GM12878 (cell line): ENCODE data around the gene OGA. TPM values are rescaled to one million over a fixed set of nuclear protein-coding genes. Genes with fewer than 3 reads are reported as not detected.

ENCODE experiments used
- CHD4 ChIP-seq: fragments of 200-600 bp; sonication (generic); IDR thresholded peaks from 2 replicates; pipeline ENCODE4 v1.6.1; 2016; ENCODE audit warnings: mild to moderate bottlenecking
- HDAC2 ChIP-seq: fragments of 200-600 bp; sonication (generic); IDR thresholded peaks from 2 replicates; pipeline ENCODE4 v1.6.1; 2017
- IKZF2 ChIP-seq, 2 experiments: fragments of 450-650 bp; IDR thresholded peaks; 2 replicates each; pipeline ENCODE4 v1.6.1; 2017; ENCODE audit warnings: mild to moderate bottlenecking in 2 of 2, moderate library complexity in 2 of 2
- KLF5 ChIP-seq: fragments of 450-650 bp; IDR thresholded peaks from 2 replicates; pipeline ENCODE4 v1.6.1; 2014; ENCODE audit warnings: mild to moderate bottlenecking; ENCODE audit not compliant: partially characterized antibody
- MTA2 ChIP-seq: fragments of 450-650 bp; IDR thresholded peaks from 2 replicates; pipeline ENCODE4 v1.6.1; 2016; ENCODE audit warnings: low read depth, mild to moderate bottlenecking, moderate library complexity
- NFXL1 ChIP-seq: fragments of 450-650 bp; IDR thresholded peaks from 2 replicates; pipeline ENCODE4 v1.6.1; 2017; ENCODE audit warnings: antibody characterized with exemption, mild to moderate bottlenecking, borderline replicate concordance
- NR2C1 ChIP-seq: fragments of 450-650 bp; IDR thresholded peaks from 2 replicates; pipeline ENCODE4 v1.6.1; 2017; ENCODE audit warnings: antibody characterized with exemption, mild to moderate bottlenecking, moderate library complexity
- NR2C2 ChIP-seq: IDR thresholded peaks from 2 replicates; pipeline ENCODE4 v1.6.1; 2011; ENCODE audit warnings: borderline replicate concordance, low read depth; ENCODE audit not compliant: control insufficient read depth, insufficient read length
- POLR2AphosphoS2 ChIP-seq: IDR thresholded peaks from 2 replicates; pipeline ENCODE4 v1.6.1; 2011; ENCODE audit warnings: low read depth, mild to moderate bottlenecking, low read length, improper control_type of control experiment, moderate library complexity
- RFX5 ChIP-seq: IDR thresholded peaks from 2 replicates; pipeline ENCODE4 v1.6.1; 2011; ENCODE audit warnings: low read depth, low read length, improper control_type of control experiment
- RUNX3 ChIP-seq: IDR thresholded peaks from 2 replicates; pipeline ENCODE4 v1.6.1; 2012; ENCODE audit warnings: low read length, inconsistent platforms
- SIX5 ChIP-seq: IDR thresholded peaks from 2 replicates; pipeline ENCODE4 v1.6.1; 2011; ENCODE audit warnings: mild to moderate bottlenecking, low read depth, low read length, moderate library complexity; ENCODE audit not compliant: severe bottlenecking
- SUZ12 ChIP-seq: fragments of 200-600 bp; sonication (generic); IDR thresholded peaks from one replicate; pipeline ENCODE4 v1.6.1; 2018; ENCODE audit warnings: antibody characterized with exemption, mild to moderate bottlenecking; ENCODE audit not compliant: unreplicated experiment
- ZSCAN29 ChIP-seq: fragments of 450-650 bp; IDR thresholded peaks from 2 replicates; pipeline ENCODE4 v1.6.1; 2017; ENCODE audit warnings: mild to moderate bottlenecking, moderate library complexity
- polyA plus RNA-seq, 11 experiments: library from polyadenylated mRNA; depleted of rRNA in 4 of 11; unstranded in 6 of 11; stranded (reverse) in 5 of 11; fragments of >200 nt; fragmentation: Nextera tagmentation in 4 of 11; fragmentation: Illumina TruSeq in 1 of 11; extraction: Ambion mirVana in 4 of 11; extraction: Trizol in 1 of 11; gene quantifications; 1 replicate in 1 of 11; 2 replicates in 10 of 11; pipeline versions ENCODE4 v1.2.1 to v1.2.3, GENCODE V29; 2011 to 2016; ENCODE audit warnings: inconsistent platforms in 2 of 11, missing spikeins in 2 of 11, low read depth in 1 of 11
- total RNA-seq, 4 experiments: library from RNA; depleted of rRNA in 3 of 4; stranded (reverse); fragments of >200 nt in 3 of 4; fragmentation: Illumina TruSeq in 1 of 4; extraction: Trizol in 1 of 4; gene quantifications; 2 replicates each; pipeline versions ENCODE4 v1.2.1 to v1.2.3, GENCODE V29; 2013 to 2021
- TF ChIP-seq, protein P1 (sequence below): fragments of 450-650 bp; IDR thresholded peaks from 2 replicates; pipeline ENCODE4 v1.6.1; 2017; ENCODE audit warnings: antibody characterized with exemption, mild to moderate bottlenecking, moderate library complexity
- TF ChIP-seq, protein P2 (sequence below): fragments of 450-650 bp; formaldehyde crosslinking; IDR thresholded peaks from 2 replicates; pipeline ENCODE4 v1.4.0; 2022; ENCODE audit warnings: mild to moderate bottlenecking, moderate library complexity
- TF ChIP-seq, protein P3 (sequence below): fragments of 450-650 bp; IDR thresholded peaks from 2 replicates; pipeline ENCODE4 v1.6.1; 2017; ENCODE audit warnings: low read depth, mild to moderate bottlenecking, moderate library complexity
- TF ChIP-seq, protein P4 (sequence below): IDR thresholded peaks from 2 replicates; pipeline ENCODE4 v1.6.1; 2012; ENCODE audit warnings: low read length, inconsistent platforms
- TF ChIP-seq, protein P5 (sequence below): fragments of 450-650 bp; conservative IDR thresholded peaks from 2 replicates; pipeline ENCODE4 v1.6.1; 2017; ENCODE audit warnings: mild to moderate bottlenecking, moderate library complexity

Gene OGA
- total and polyA plus RNA-seq, 10 of the 15 experiments (the other 5 are each of a cell fraction or from before 2014, with no cell fraction given) = 23.0 to 145 (median 85.2) TPM

DNA sequence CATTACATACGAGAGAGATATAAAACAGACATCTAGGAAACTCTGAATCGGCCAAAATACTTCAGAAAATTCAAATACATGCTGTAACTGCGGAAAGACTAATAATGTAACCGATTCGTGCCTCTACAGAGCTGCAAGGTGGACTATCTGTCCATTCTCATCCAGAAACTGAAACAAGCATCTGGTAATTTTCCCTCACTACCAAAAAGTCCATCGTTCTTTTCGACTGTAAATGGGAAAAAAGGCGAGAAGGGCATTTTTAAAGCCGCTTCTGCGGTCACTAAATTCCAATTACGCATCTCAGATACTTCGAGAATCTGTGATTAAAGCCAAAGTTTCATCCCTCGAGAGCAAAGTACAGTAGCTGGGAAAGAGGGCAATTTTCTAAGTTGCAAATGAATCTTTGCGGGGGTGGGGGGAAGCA is 1.3 kb downstream of the OGA start (continued):
- TF ChIP-seq, protein P1, sequence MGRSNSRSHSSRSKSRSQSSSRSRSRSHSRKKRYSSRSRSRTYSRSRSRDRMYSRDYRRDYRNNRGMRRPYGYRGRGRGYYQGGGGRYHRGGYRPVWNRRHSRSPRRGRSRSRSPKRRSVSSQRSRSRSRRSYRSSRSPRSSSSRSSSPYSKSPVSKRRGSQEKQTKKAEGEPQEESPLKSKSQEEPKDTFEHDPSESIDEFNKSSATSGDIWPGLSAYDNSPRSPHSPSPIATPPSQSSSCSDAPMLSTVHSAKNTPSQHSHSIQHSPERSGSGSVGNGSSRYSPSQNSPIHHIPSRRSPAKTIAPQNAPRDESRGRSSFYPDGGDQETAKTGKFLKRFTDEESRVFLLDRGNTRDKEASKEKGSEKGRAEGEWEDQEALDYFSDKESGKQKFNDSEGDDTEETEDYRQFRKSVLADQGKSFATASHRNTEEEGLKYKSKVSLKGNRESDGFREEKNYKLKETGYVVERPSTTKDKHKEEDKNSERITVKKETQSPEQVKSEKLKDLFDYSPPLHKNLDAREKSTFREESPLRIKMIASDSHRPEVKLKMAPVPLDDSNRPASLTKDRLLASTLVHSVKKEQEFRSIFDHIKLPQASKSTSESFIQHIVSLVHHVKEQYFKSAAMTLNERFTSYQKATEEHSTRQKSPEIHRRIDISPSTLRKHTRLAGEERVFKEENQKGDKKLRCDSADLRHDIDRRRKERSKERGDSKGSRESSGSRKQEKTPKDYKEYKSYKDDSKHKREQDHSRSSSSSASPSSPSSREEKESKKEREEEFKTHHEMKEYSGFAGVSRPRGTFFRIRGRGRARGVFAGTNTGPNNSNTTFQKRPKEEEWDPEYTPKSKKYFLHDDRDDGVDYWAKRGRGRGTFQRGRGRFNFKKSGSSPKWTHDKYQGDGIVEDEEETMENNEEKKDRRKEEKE = no peak
- TF ChIP-seq NFXL1 (no peak), SUZ12 (no peak), POLR2AphosphoS2 (no peak), RFX5 (no peak), ZSCAN29 (no peak), CHD4 (no peak), SIX5 (no peak), MTA2 (peak; percentile 28; the same call in 1 of the 2 replicates), IKZF2 (IDR thresholded peaks at IDR 0.05) (peak; percentile 46 to 65; a peak in 3 of 4 replicates), HDAC2 (no peak), NR2C1 (no peak), NR2C2 (no peak), KLF5 (no peak), RUNX3 (peak; percentile 59; the same call in 1 of the 2 replicates)
- TF ChIP-seq, protein P2, sequence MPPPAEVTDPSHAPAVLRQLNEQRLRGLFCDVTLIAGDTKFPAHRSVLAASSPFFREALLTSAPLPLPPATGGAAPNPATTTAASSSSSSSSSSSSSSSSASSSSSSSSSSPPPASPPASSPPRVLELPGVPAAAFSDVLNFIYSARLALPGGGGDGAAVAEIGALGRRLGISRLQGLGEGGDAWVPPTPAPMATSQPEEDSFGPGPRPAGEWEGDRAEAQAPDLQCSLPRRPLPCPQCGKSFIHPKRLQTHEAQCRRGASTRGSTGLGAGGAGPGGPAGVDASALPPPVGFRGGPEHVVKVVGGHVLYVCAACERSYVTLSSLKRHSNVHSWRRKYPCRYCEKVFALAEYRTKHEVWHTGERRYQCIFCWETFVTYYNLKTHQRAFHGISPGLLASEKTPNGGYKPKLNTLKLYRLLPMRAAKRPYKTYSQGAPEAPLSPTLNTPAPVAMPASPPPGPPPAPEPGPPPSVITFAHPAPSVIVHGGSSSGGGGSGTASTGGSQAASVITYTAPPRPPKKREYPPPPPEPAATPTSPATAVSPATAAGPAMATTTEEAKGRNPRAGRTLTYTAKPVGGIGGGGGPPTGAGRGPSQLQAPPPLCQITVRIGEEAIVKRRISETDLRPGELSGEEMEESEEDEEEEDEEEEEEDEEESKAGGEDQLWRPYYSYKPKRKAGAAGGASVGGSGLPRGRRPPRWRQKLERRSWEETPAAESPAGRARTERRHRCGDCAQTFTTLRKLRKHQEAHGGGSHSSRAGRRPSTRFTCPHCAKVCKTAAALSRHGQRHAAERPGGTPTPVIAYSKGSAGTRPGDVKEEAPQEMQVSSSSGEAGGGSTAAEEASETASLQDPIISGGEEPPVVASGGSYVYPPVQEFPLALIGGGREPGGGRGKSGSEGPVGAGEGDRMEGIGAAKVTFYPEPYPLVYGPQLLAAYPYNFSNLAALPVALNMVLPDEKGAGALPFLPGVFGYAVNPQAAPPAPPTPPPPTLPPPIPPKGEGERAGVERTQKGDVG = no peak
- TF ChIP-seq, protein P3, sequence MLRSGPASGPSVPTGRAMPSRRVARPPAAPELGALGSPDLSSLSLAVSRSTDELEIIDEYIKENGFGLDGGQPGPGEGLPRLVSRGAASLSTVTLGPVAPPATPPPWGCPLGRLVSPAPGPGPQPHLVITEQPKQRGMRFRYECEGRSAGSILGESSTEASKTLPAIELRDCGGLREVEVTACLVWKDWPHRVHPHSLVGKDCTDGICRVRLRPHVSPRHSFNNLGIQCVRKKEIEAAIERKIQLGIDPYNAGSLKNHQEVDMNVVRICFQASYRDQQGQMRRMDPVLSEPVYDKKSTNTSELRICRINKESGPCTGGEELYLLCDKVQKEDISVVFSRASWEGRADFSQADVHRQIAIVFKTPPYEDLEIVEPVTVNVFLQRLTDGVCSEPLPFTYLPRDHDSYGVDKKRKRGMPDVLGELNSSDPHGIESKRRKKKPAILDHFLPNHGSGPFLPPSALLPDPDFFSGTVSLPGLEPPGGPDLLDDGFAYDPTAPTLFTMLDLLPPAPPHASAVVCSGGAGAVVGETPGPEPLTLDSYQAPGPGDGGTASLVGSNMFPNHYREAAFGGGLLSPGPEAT = peak; percentile 79
- TF ChIP-seq, protein P4, sequence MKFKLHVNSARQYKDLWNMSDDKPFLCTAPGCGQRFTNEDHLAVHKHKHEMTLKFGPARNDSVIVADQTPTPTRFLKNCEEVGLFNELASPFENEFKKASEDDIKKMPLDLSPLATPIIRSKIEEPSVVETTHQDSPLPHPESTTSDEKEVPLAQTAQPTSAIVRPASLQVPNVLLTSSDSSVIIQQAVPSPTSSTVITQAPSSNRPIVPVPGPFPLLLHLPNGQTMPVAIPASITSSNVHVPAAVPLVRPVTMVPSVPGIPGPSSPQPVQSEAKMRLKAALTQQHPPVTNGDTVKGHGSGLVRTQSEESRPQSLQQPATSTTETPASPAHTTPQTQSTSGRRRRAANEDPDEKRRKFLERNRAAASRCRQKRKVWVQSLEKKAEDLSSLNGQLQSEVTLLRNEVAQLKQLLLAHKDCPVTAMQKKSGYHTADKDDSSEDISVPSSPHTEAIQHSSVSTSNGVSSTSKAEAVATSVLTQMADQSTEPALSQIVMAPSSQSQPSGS = no peak
- TF ChIP-seq, protein P5, sequence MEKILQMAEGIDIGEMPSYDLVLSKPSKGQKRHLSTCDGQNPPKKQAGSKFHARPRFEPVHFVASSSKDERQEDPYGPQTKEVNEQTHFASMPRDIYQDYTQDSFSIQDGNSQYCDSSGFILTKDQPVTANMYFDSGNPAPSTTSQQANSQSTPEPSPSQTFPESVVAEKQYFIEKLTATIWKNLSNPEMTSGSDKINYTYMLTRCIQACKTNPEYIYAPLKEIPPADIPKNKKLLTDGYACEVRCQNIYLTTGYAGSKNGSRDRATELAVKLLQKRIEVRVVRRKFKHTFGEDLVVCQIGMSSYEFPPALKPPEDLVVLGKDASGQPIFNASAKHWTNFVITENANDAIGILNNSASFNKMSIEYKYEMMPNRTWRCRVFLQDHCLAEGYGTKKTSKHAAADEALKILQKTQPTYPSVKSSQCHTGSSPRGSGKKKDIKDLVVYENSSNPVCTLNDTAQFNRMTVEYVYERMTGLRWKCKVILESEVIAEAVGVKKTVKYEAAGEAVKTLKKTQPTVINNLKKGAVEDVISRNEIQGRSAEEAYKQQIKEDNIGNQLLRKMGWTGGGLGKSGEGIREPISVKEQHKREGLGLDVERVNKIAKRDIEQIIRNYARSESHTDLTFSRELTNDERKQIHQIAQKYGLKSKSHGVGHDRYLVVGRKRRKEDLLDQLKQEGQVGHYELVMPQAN = peak; percentile 32; the same call in 1 of the 2 replicates
